ENCODE results near the gene RHNO1. TPM values are rescaled to one million over a fixed set of nuclear protein-coding genes. Genes with fewer than 3 reads are reported as not detected.
A peak's percentile ranks its signal among the peaks of the same experiment; 100 is the strongest.

RHNO1 gene
- polyA plus RNA-seq, 4 donors = 15.7 to 25.1 (median 19.6) TPM

DNA sequence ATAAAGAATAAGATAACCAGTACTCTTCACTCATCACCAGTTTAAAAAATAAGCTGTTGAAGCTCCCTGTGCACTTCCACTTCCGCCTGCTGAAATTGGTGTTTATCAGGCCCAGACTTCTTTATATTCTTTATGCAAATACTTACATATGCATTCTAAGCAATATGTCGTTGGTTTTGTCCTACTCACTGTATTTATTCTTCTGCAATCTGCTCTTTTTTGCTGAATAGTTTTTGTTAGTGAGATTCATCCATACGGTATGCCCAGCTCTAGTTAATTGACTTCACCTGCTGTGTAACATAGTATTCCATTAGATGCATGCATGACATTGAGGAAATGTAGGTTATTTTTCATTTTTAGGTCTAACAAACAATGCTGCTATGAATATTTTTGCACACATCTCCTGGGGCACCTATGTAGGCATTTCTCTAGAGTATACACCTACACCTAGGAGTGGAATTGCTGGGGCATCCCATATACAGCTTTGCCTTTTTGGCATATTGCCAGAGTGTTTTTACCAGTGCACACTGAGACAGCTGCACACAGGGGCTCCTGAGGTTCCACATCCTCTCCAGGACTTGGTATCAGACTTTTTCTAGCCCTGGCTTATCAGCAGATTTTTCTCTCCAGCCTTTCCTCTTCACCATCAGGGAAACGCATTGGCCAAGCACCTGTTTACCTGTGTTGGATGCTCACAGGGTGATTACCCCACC lies 41.2 kb upstream of the RHNO1 start:
- Histone ChIP-seq H3K4me3 (ENCODE audit: low read depth in 1 of 3, low read length in 3 of 3) (no peak overlapping the region), H3K4me1 (ENCODE audit: control insufficient read depth in 3 of 3, insufficient read depth in 2 of 3, low read depth in 1 of 3, low read length in 2 of 3) (peaks cover 0 to 5% (median 0%) of the 10 kb centered on the region in 3 donors), H3K27me3 (ENCODE audit: control insufficient read depth in 3 of 3, insufficient read depth in 3 of 3, low read length in 3 of 3) (no peaks in the 10 kb centered on the region), H3K27ac (ENCODE audit: low read depth in 1 of 3, low read length in 2 of 3) (no peak overlapping the region), H3K36me3 (ENCODE audit: control insufficient read depth in 3 of 3, insufficient read depth in 2 of 3, low read depth in 1 of 3, low read length in 3 of 3) (peaks cover 0 to 10% (median 0%) of the 10 kb centered on the region in 3 donors), H3K9me3 (ENCODE audit: control insufficient read depth in 2 of 2, insufficient read depth in 1 of 2, low read depth in 1 of 2, low read length in 1 of 2) (no peaks in the 10 kb centered on the region)
- WGBS, 3 donors = 53 to 63% (median 60%) methylated on average over 4 of the region's 4 CpGs
- FAIRE-seq (no peak), DNase-seq (no peak)

DNA sequence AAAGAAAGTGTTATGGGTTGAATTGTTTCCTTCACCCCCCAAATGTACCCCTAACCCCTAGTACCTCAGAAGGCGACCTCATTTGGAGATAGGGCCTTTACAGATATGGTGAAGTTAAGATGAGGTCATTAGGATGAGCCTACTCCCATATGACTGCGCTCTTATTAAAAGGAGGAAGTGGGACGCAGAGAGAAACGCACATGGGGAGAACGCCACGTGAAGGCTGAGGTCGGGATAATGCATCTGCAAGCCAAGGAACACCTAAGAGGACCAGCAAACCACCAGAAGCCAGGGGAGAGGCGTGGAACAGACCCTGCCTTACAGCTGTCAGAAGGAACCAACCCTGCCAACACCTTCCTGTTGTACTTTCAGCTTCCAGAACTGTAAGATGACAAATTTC lies 40.4 kb upstream of the RHNO1 start:
- Histone ChIP-seq H3K4me3 (ENCODE audit: low read depth in 1 of 3, low read length in 3 of 3) (no peak overlapping the region), H3K27me3 (ENCODE audit: control insufficient read depth in 3 of 3, insufficient read depth in 3 of 3, low read length in 3 of 3) (no peaks in the 10 kb centered on the region), H3K27ac (ENCODE audit: low read depth in 1 of 3, low read length in 2 of 3) (no peak overlapping the region), H3K36me3 (ENCODE audit: control insufficient read depth in 3 of 3, insufficient read depth in 2 of 3, low read depth in 1 of 3, low read length in 3 of 3) (peaks cover 0 to 13% (median 0%) of the 10 kb centered on the region in 3 donors), H3K9me3 (ENCODE audit: control insufficient read depth in 2 of 2, insufficient read depth in 1 of 2, low read depth in 1 of 2, low read length in 1 of 2) (no peaks in the 10 kb centered on the region), H3K4me1 (ENCODE audit: control insufficient read depth in 3 of 3, insufficient read depth in 2 of 3, low read depth in 1 of 3, low read length in 2 of 3) (peaks cover 0 to 5% (median 0%) of the 10 kb centered on the region in 3 donors)
- no peak for DNase-seq
- no peak for FAIRE-seq
- WGBS, 3 donors = 87 to 94% (median 89%) methylated on average over 8 of the region's 8 CpGs

DNA sequence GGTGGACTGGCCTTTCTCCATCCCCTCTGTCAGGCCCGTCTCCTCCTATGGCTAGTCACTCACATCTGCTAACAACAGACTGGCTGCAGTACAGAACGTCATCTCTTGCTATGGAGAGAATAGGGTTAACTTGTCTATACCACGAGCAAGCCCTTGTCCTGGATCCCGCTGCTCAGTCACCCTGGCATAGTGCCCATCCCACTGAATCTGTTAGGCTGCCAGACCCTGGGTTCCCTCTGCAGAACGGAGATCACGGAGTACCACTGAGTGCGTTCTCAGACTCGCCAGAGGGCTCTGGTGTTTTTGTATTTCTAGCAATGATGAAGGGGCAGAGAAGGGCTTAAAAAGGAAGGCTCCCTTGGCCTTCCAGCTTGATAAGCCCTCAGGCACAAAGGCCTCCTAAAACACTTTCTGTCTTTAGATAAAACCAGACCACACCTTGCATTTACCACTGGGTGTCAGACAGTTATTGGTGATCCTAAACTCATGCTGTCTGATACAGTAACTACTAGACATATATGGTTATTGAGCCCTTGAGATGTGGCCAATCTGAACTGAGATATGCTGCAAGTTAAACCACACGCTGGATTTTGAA lies 35.9 kb upstream of the RHNO1 start:
- Histone ChIP-seq H3K27me3 (ENCODE audit: control insufficient read depth in 3 of 3, insufficient read depth in 3 of 3, low read length in 3 of 3) (no peaks in the 10 kb centered on the region), H3K36me3 (ENCODE audit: control insufficient read depth in 3 of 3, insufficient read depth in 2 of 3, low read depth in 1 of 3, low read length in 3 of 3) (peaks cover 0 to 29% (median 0%) of the 10 kb centered on the region in 3 donors), H3K9me3 (ENCODE audit: control insufficient read depth in 2 of 2, insufficient read depth in 1 of 2, low read depth in 1 of 2, low read length in 1 of 2) (no peaks in the 10 kb centered on the region), H3K4me3 (ENCODE audit: low read depth in 1 of 3, low read length in 3 of 3) (no peak overlapping the region), H3K4me1 (ENCODE audit: control insufficient read depth in 3 of 3, insufficient read depth in 2 of 3, low read depth in 1 of 3, low read length in 2 of 3) (peaks cover 0 to 1% (median 0%) of the 10 kb centered on the region in 3 donors), H3K27ac (ENCODE audit: low read depth in 1 of 3, low read length in 2 of 3) (no peak overlapping the region)
- DNase-seq = no peak
- FAIRE-seq = no peak
- WGBS, 3 donors = 67 to 73% (median 68%) methylated on average over 9 of the region's 9 CpGs

- no peak overlapping the region for H3K4me3 ChIP-seq (ENCODE audit: low read depth in 1 of 3, low read length in 3 of 3)
- peaks cover 0 to 30% (median 0%) of the 10 kb centered on the region in 3 donors for H3K36me3 ChIP-seq (ENCODE audit: control insufficient read depth in 3 of 3, insufficient read depth in 2 of 3, low read depth in 1 of 3, low read length in 3 of 3)
- H3K9me3 ChIP-seq (ENCODE audit: control insufficient read depth in 2 of 2, insufficient read depth in 1 of 2, low read depth in 1 of 2, low read length in 1 of 2) = no peaks in the 10 kb centered on the region
- peaks cover 0 to 3% (median 0%) of the 10 kb centered on the region in 3 donors for H3K4me1 ChIP-seq (ENCODE audit: control insufficient read depth in 3 of 3, insufficient read depth in 2 of 3, low read depth in 1 of 3, low read length in 2 of 3)
- no peak for FAIRE-seq
- no peaks in the 10 kb centered on the region for H3K27me3 ChIP-seq (ENCODE audit: control insufficient read depth in 3 of 3, insufficient read depth in 3 of 3, low read length in 3 of 3)
- DNase-seq = no peak
- H3K27ac ChIP-seq (ENCODE audit: low read depth in 1 of 3, low read length in 2 of 3) = peak overlapping the region in 1 of 3 donors; percentile 24
- WGBS, 3 donors = 85 to 90% (median 85%) methylated on average over 5 of the region's 5 CpGs
Observed at GRCh38 chr12:2842948-2843347, 34.1 kb upstream of the RHNO1 start.

DNA sequence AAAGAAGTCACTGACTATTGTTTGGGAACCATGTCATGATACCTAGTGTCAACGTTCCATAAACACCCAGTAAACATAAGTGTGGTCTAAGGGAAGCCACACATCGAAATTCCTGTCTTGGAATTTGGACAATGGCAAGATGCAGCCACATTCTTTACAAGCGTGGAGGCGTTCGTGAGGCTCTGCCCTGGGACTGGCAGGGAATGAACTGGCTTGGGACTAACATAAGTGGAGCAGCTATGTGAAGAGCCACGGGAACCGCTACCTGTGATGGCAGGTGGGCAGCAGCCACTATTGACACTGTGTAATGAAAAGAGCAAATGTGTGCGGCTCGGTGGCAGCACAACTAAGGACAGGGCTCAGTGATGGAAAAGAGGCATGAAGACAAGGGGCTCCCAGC lies 32.2 kb upstream of the RHNO1 start:
- 82 to 87% (median 83%) methylated on average over 9 of the region's 9 CpGs for WGBS, 3 donors
- Histone ChIP-seq H3K4me3 (ENCODE audit: low read depth in 1 of 3, low read length in 3 of 3) (no peak overlapping the region), H3K36me3 (ENCODE audit: control insufficient read depth in 3 of 3, insufficient read depth in 2 of 3, low read depth in 1 of 3, low read length in 3 of 3) (peaks cover 0 to 34% (median 0%) of the 10 kb centered on the region in 3 donors), H3K27me3 (ENCODE audit: control insufficient read depth in 3 of 3, insufficient read depth in 3 of 3, low read length in 3 of 3) (no peaks in the 10 kb centered on the region), H3K27ac (ENCODE audit: low read depth in 1 of 3, low read length in 2 of 3) (peak overlapping the region in 1 of 3 donors; percentile 42), H3K9me3 (ENCODE audit: control insufficient read depth in 2 of 2, insufficient read depth in 1 of 2, low read depth in 1 of 2, low read length in 1 of 2) (no peaks in the 10 kb centered on the region), H3K4me1 (ENCODE audit: control insufficient read depth in 3 of 3, insufficient read depth in 2 of 3, low read depth in 1 of 3, low read length in 2 of 3) (peaks cover 0 to 17% (median 0%) of the 10 kb centered on the region in 3 donors)
- DNase-seq = no peak
- no peak for FAIRE-seq

DNA sequence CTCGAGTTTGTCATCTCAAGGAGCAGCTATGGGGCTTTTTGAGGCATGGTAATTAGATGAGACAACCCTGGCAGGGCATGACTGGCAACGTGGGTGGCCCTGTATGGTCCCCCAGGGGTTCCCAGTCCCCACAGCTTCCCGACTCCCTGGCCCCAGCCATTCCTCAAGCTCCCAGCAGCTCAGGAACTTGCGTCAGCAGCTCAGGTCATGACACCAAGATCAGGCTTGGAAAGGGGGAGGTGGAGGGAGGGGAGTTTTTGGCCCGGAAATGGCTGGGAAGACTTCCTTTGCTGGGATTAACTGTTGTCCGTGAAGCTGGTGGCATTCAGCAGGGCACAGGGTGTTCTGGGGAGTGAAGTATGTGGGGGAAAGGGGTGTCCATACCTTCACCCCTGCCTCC lies 31.7 kb upstream of the RHNO1 start:
- H3K4me1 ChIP-seq (ENCODE audit: control insufficient read depth in 3 of 3, insufficient read depth in 2 of 3, low read depth in 1 of 3, low read length in 2 of 3) = peaks cover 0 to 20% (median 0%) of the 10 kb centered on the region in 3 donors
- WGBS, 3 donors = 51 to 76% (median 67%) methylated on average over 6 of the region's 6 CpGs
- H3K36me3 ChIP-seq (ENCODE audit: control insufficient read depth in 3 of 3, insufficient read depth in 2 of 3, low read depth in 1 of 3, low read length in 3 of 3) = peaks cover 0 to 32% (median 0%) of the 10 kb centered on the region in 3 donors
- no peaks in the 10 kb centered on the region for H3K9me3 ChIP-seq (ENCODE audit: control insufficient read depth in 2 of 2, insufficient read depth in 1 of 2, low read depth in 1 of 2, low read length in 1 of 2)
- no peaks in the 10 kb centered on the region for H3K27me3 ChIP-seq (ENCODE audit: control insufficient read depth in 3 of 3, insufficient read depth in 3 of 3, low read length in 3 of 3)
- H3K4me3 ChIP-seq (ENCODE audit: low read depth in 1 of 3, low read length in 3 of 3) = no peak overlapping the region
- FAIRE-seq (no peak), DNase-seq (no peak)
- no peak overlapping the region for H3K27ac ChIP-seq (ENCODE audit: low read depth in 1 of 3, low read length in 2 of 3)

DNA sequence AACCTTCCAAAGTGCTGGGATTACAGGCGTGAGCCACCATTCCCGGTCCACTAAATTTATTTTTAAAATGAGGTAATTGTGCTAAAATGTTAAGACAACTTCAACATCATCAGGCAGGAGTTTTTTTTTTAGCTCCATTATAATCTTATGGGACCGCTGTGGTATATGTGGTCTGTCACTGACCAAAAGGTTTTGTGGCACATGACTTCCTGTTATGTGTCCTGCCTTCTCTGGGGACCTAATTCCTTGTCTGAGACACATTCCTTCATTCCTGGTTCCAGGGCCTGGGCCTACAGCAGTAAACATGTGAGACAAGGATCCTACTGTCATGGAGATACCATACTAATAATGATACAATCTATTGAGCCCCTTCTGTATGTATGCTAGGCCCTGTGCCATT lies 25.1 kb upstream of the RHNO1 start:
- 92 to 100% (median 95%) methylated on average over 3 of the region's 3 CpGs for WGBS, 3 donors
- H3K9me3 ChIP-seq (ENCODE audit: control insufficient read depth in 2 of 2, insufficient read depth in 1 of 2, low read depth in 1 of 2, low read length in 1 of 2) = no peaks in the 10 kb centered on the region
- DNase-seq (no peak), FAIRE-seq (no peak)
- no peaks in the 10 kb centered on the region for H3K27me3 ChIP-seq (ENCODE audit: control insufficient read depth in 3 of 3, insufficient read depth in 3 of 3, low read length in 3 of 3)
- peaks cover 0 to 8% (median 0%) of the 10 kb centered on the region in 3 donors for H3K36me3 ChIP-seq (ENCODE audit: control insufficient read depth in 3 of 3, insufficient read depth in 2 of 3, low read depth in 1 of 3, low read length in 3 of 3)
- H3K4me1 ChIP-seq (ENCODE audit: control insufficient read depth in 3 of 3, insufficient read depth in 2 of 3, low read depth in 1 of 3, low read length in 2 of 3) = peaks cover 0 to 46% (median 2%) of the 10 kb centered on the region in 3 donors
- no peak overlapping the region for H3K27ac ChIP-seq (ENCODE audit: low read depth in 1 of 3, low read length in 2 of 3)
- H3K4me3 ChIP-seq (ENCODE audit: low read depth in 1 of 3, low read length in 3 of 3) = no peak overlapping the region

DNA sequence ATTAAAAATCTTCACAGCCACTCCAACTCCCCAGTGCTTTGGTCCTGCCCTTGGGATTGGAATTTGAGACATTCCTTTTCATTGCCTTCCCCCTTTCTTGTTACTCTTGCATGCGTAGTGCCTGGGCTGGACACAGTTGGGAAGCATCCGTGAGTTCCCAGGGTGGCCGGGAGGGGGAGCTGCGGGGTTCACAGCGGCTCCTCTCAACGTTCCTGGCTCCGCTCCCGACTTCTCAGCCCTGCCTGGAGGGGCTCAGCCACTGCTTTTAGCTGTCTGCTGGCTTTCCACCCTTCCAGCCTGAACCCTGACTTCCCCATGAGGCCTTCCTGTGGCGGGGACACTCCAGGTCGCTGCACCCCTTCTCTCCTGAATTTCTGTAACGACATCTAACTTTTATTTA lies 23.4 kb upstream of the RHNO1 start:
- Histone ChIP-seq H3K27ac (ENCODE audit: low read depth in 1 of 3, low read length in 2 of 3) (no peak overlapping the region), H3K9me3 (ENCODE audit: control insufficient read depth in 2 of 2, insufficient read depth in 1 of 2, low read depth in 1 of 2, low read length in 1 of 2) (no peaks in the 10 kb centered on the region), H3K36me3 (ENCODE audit: control insufficient read depth in 3 of 3, insufficient read depth in 2 of 3, low read depth in 1 of 3, low read length in 3 of 3) (peaks cover 0 to 12% (median 0%) of the 10 kb centered on the region in 3 donors), H3K4me1 (ENCODE audit: control insufficient read depth in 3 of 3, insufficient read depth in 2 of 3, low read depth in 1 of 3, low read length in 2 of 3) (peaks cover 0 to 54% (median 3%) of the 10 kb centered on the region in 3 donors), H3K27me3 (ENCODE audit: control insufficient read depth in 3 of 3, insufficient read depth in 3 of 3, low read length in 3 of 3) (no peaks in the 10 kb centered on the region), H3K4me3 (ENCODE audit: low read depth in 1 of 3, low read length in 3 of 3) (no peak overlapping the region)
- peak; percentile 71 to 86 for DNase-seq
- FAIRE-seq = no peak
- 22 to 26% (median 23%) methylated on average over 11 of the region's 11 CpGs for WGBS, 3 donors

Data from small intestine (tissue), 7 donors.